Endometrial microvascular endothelial cells (primary cell): ENCODE measurements around the gene M1AP. TPM values are rescaled to one million over a fixed set of nuclear protein-coding genes. Genes with fewer than 3 reads are reported as not detected.

ENCODE experiments used
- in situ Hi-C: cut with HindIII; loops from 2 replicates; pipeline ENCODE4 v1.10.0; 2017; ENCODE audit warnings: low sequenced_read_pairs, low pct_unique_long_range_greater_than_20kb; ENCODE audit errors: inconsistent ontology term
- total RNA-seq: library from RNA; depleted of rRNA; stranded (reverse); fragments of >200 nt; gene quantifications from one replicate; pipeline ENCODE4 v1.2.3, GENCODE V29; 2015; ENCODE audit errors: inconsistent ontology term

The M1AP gene
- total RNA-seq, 1 donor from 2014 or later: 0.09 TPM

DNA sequence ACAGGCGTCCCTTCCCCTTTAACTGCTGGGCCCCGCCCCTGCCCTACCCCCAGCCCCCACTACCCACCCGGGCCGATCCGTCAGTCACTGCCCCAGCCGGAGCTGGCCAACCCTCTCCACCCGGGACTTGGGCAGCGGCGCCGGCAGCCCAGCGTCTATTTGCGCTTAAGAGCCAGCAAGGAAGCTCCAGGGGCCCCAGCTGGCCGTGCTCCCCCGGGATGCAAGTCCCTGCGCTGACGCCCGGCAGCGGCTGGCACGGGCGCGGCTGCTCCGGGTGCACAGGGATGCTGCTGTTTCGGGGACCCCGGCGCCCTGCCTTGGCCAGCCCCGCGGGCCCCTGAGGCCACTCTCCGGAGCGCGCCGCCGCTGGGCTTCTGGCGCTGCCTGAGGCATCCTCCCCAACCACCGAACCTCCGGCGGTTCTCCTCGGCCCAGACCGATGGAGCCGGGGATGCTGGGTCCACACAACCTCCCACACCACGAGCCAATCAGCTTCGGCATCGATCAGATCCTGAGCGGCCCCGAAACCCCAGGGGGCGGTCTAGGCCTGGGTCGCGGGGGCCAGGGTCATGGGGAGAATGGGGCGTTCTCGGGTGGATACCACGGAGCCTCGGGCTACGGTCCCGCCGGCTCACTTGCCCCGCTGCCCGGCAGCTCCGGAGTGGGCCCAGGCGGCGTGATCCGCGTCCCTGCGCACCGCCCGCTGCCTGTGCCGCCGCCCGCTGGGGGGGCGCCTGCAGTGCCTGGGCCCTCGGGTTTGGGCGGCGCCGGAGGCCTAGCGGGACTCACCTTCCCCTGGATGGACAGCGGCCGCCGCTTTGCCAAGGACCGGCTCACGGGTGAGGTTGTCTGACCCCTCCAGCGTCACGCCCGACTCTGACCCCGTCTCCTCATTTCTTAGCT, 133.5 kb downstream of the M1AP start, which contains the start of gene TLX2:
TLX2 (plus strand) TSS at position 83 of the 903 bp plus-strand sequence; CDS start at position 440, 357 bp downstream.
- in situ Hi-C loops: no loop called here

DNA sequence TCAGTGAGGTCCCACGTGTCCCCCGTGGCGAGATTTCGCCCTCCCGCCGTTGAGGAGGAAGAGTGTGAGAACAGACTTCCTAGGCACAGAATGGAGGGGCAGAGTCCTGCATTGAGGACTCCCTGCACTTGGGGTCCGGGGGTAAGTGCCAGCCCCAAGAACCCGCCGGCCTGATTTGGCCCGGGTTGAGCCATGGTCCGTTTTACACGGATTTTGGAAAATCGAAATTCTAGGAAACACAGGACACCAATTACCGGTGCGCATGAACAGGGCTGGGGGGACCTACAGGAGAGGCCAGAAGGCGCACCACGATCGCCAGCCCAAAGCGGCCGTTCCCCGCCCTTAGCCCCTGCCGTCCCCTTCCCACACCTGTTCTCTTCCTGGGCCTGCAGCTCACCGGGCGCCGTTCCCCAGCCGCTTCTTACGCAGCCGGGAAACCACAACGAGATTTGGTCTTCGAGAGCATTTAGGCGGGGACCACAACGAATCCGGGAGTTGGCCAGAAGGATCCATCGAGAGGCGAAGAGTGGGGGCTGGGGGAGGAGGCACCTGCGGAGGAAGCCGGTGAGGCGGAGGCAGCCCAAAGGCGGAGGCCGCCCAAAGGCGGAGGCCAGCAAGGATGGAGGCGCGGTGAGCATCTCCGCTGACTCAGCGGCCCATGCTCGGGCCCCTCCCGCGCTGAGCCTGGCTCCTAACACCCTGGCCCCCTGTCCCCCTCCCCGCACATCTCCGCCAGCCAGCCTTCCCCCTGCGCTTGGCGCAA, 134.3 kb downstream of the M1AP start:
- in situ Hi-C loops: no loop called here

DNA sequence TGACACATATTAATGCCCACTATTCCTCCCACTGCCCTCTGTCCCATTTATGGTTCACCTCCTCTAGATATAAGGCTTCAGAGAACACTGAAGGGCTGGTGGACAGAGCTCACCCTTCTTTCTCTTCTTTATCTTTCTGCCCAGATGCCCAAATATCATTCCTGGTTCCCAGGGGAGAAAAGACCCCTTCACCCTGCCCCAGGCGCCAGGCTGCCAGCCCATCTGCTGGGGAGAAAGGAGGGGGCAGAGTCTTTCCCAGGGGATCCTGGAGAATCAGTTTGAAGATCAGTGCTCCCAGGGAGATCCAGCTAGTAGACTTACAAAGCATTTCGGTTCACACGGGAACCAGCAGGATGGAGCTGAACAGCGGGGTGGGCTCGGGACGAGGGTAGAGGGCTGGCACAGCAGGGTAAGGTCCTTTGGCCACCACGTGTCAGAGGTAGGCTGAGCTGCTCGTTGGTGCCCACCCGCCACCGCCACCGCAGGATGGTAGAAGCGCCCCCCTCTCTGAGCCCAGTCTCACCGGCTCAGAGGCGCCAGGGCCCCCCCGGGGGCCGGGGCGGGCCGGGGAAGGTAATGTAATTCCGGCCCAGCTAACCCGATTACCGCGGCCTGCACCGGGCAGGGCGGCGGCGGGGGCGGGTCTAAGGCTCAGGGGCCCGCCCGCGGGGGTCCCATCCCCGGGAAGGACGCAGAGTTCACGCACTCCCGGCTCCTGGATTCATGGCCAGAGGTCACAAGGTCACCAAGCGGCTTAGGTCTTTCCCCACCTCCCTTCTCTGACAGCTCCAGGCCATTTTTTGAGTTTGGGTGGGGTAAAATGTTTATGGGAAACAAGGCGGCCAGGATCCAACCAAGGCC, 135.2 kb downstream of the M1AP start:
- in situ Hi-C loops: no loop called here

DNA sequence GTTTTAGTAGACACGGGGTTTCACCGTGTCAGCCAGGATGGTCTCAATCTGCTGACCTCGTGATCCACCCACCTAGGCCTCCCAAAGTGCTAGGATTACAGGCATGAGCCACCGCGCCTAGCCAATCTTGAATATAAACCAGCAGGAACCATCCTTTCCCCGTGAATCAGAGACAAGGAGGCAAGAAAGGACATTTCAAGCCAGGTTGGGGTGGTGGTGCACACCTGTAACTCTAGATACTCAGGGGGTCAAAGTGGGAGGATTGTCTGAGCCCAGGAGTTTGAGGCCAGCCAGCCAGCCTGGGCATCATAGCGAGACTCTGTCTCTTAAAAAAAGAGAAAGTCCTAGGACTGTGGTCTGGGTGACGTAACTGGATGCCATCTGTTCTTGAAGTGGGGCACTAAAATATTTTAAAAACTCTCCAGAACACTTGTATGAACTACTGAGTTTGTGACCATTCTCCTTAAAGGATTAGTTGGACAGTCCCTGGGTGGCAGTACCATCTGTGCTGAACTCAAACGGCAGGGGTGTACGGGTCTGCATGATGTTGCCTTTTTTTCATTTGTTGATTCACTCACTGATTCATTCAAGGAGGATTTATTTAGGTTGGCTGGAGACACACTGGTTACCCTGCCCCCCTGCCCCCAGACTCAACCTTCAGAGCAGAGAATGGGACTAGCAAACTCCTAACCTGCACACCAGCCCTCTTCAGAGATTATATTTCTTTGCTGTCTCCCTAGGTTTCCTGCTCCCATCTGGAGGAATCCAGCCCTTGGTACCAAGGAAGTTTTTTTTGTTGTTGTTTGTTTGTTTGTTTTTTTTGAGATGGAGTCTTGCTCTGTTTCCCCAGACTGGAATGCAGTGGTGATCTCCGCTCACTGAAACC, 136.8 kb downstream of the M1AP start:
- in situ Hi-C loops: no loop called here

DNA sequence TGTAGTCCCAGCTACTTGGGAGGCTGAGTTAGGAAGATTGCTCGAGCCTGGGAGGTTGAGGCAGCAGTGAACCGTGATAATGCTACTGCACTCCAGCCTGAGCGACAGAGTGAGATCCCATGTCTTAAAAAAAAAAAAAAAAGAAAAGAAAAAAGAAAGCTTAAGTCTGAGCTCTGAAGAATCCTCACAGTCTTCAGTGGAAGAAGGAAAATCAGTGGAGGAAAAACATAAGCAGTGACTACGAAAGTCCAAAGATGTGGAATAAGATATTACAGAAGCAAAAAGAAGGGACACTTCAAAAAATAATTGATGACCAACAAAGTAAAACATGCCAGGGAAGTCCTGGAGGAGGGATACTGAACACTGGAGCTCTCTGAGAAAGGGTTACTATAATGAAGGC, 137.9 kb downstream of the M1AP start:
- in situ Hi-C loops: no loop called here

DNA sequence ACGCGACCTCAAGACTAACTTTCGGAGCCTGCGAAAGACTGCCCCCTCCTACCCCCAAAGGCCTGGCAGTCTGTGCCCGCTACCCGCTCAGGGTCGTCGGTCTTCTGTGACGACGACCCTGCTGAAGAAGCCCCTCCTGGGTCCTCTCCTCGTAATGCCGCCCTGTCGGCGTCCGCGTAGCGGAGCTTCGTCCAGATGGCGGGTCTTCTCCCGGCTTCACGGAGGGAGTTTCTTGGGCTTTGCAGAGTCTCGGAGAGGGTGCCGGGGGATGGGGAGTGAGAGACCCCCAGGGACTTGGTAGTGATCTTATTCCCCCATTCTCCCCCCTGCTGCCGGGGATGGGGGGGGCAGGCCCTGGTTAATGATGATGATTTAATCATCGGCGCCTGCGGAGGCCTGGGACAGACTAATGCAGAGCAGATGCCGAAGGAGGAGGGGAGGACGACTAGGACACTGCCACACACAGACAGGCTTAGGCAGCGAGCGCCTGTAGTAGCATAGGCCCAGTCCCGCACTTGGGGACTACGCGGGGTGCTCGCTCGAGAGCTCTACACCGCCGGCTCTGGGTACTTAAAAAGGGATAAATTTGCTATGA, 140.1 kb downstream of the M1AP start:
- in situ Hi-C loops: no loop called here

Other genes starting within 250 kb of the M1AP start
- 0.46 TPM for gene C2orf81, start 226.7 kb downstream of the M1AP start, total RNA-seq
- gene WDR54, start 226.6 kb downstream of the M1AP start, total RNA-seq: 28.4 TPM
- 1.0 TPM for gene RTKN, start 206.4 kb downstream of the M1AP start, total RNA-seq
- gene INO80B, start 193.2 kb downstream of the M1AP start, total RNA-seq: 13.2 TPM
- 40.0 TPM for gene WBP1, start 189.9 kb downstream of the M1AP start, total RNA-seq
- gene MOGS, start 182.9 kb downstream of the M1AP start, total RNA-seq: 92.7 TPM
- 29.5 TPM for gene MRPL53, start 175.7 kb downstream of the M1AP start, total RNA-seq
- gene CCDC142, start 165.3 kb downstream of the M1AP start, total RNA-seq: 7.1 TPM
- gene TTC31, start 165.2 kb downstream of the M1AP start, total RNA-seq: 33.7 TPM
- gene LBX2, start 148.7 kb downstream of the M1AP start, total RNA-seq: 2.5 TPM
- 17.2 TPM for gene PCGF1, start 140.6 kb downstream of the M1AP start, total RNA-seq
- not detected for gene TLX2, start 133.9 kb downstream of the M1AP start, total RNA-seq
- 0.19 TPM for gene DQX1, start 122.1 kb downstream of the M1AP start, total RNA-seq
- 135 TPM for gene AUP1, start 118.6 kb downstream of the M1AP start, total RNA-seq
- 42.1 TPM for gene HTRA2, start 118.4 kb downstream of the M1AP start, total RNA-seq
- gene LOXL3, start 94.4 kb downstream of the M1AP start, total RNA-seq: 0.65 TPM
- 9.1 TPM for gene DOK1, start 93.6 kb downstream of the M1AP start, total RNA-seq
- gene SEMA4F, start 5.9 kb upstream of the M1AP start, total RNA-seq: 13.2 TPM
- 8.0 TPM for gene HK2, start 185.8 kb upstream of the M1AP start, total RNA-seq